BLaER1 treated with 17β-estradiol and CSF1 and Interleukin-3, amounts not matched to agents 10 nM and 100 nM (cell line): ENCODE measurements around the gene NAA20.

Source experiments
- H3K27ac ChIP-seq, 11 experiments: shearing (Covaris generic); formaldehyde crosslinking; 2 replicates each; pipeline ENCODE4 v1.8.1; 2022
- H3K27me3 ChIP-seq, 11 experiments: shearing (Covaris generic); formaldehyde crosslinking; 2 replicates each; pipeline ENCODE4 v1.8.1; 2022
- H3K36me3 ChIP-seq, 11 experiments: shearing (Covaris generic); formaldehyde crosslinking; 2 replicates each; pipeline ENCODE4 v1.8.1; 2022
- H3K4me1 ChIP-seq, 10 experiments: shearing (Covaris generic); formaldehyde crosslinking; 2 replicates each; pipeline ENCODE4 v1.8.1; 2022
- H3K4me2 ChIP-seq, 11 experiments: shearing (Covaris generic); formaldehyde crosslinking; 2 replicates each; pipeline ENCODE4 v1.8.1; 2022
- H3K4me3 ChIP-seq, 10 experiments: shearing (Covaris generic); formaldehyde crosslinking; 2 replicates each; pipeline ENCODE4 v1.8.1; 2022
- H3K9ac ChIP-seq, 11 experiments: shearing (Covaris generic); formaldehyde crosslinking; 2 replicates each; pipeline ENCODE4 v1.8.1; 2022
- H3K9me3 ChIP-seq, 11 experiments: shearing (Covaris generic); formaldehyde crosslinking; replicated peaks in 1 of 11; 2 replicates each; pipeline ENCODE4 v1.8.1; 2022
- H4K20me1 ChIP-seq, 11 experiments: shearing (Covaris generic); formaldehyde crosslinking; 2 replicates each; pipeline ENCODE4 v1.8.1; 2022
- Cebpa-rat ChIP-seq, 11 experiments: shearing (Covaris generic); IDR thresholded peaks; 2 replicates each; pipeline ENCODE4 v1.8.1; 2022

NAA20 gene

DNA sequence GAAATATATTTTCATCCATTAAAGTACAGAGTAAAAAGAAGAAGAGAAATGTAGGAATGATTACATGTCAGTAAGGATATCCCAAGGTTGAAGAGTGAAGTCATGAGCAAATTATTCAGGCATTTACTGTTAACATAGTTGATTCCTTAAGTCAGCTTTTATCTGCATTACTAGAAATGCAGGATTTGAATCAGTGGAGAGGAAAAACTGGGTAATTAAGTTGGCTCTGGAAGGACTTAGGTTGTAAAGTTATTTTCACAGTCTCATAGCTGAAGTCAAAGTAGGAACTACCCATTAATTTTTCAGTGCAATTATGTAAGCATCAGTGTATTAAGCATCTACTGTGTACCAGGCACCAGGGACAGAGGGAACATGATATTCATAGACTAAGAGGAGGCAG, 7.8 kb downstream of the NAA20 start:
- H3K9ac ChIP-seq = no peak overlapping the region
- H3K4me3 ChIP-seq = no peak overlapping the region
- no peak overlapping the region for H3K4me2 ChIP-seq
- no peak for TF ChIP-seq Cebpa-rat (IDR thresholded peaks at IDR 0.05)
- H3K9me3 ChIP-seq = no peaks in the 10 kb centered on the region
- peaks cover 19 to 48% (median 31%) of the 10 kb centered on the region in 10 experiments for H3K4me1 ChIP-seq
- no peak overlapping the region for H3K27ac ChIP-seq
- H4K20me1 ChIP-seq = peaks cover 55 to 100% (median 89%) of the 10 kb centered on the region in 11 experiments; a peak in 21 of 22 replicates
- H3K36me3 ChIP-seq = peaks cover 74 to 96% (median 92%) of the 10 kb centered on the region in 11 experiments
- H3K27me3 ChIP-seq = no peaks in the 10 kb centered on the region

DNA sequence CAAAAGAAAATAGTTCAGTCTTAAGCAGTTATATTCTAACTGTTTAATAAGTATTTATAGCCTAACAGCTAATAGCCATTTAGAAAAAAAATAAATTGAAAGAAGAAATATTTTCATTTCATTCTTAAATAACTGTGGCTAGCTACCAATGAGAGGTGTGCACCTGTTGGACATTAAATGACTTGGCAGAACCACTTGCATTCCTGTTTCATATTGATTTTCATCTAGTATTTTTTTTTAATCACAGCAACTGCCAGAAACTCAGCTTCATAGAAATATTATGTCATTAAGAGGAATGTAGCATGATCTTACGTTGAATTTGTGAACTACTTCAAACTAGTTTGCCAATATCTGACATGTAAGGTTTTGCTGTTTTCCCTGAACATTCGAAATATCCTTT, 10.1 kb downstream of the NAA20 start:
- Histone ChIP-seq H4K20me1 (peaks cover 48 to 98% (median 84%) of the 10 kb centered on the region in 11 experiments; a peak in 21 of 22 replicates), H3K9ac (no peak overlapping the region), H3K4me1 (peaks cover 0 to 25% (median 8%) of the 10 kb centered on the region in 10 experiments; a peak in 14 of 20 replicates), H3K4me2 (no peak overlapping the region), H3K4me3 (no peak overlapping the region), H3K9me3 (no peaks in the 10 kb centered on the region), H3K27me3 (no peaks in the 10 kb centered on the region), H3K27ac (no peak overlapping the region), H3K36me3 (peaks cover 92 to 100% (median 96%) of the 10 kb centered on the region in 11 experiments)
- TF ChIP-seq Cebpa-rat (IDR thresholded peaks at IDR 0.05) = no peak

DNA sequence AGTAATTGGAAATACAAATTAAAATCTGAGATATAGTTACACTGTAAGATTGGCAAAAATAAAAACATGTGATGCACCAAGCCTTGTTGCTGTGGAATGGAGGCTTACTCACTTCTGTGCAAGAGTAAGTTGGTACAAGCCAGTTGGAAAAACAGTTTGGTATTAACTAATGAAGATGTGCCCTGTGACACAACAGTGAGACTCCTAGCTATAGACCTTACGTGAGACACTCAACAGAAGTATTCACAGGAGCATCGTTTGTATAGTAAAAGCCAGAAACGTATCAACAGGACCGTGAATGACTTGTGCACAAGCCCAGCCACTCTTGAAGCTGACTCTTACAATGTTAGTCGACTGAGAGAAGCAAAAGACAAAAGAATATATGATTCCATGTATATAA, 14.6 kb downstream of the NAA20 start:
- no peaks in the 10 kb centered on the region for H3K27me3 ChIP-seq
- no peak overlapping the region for H3K9ac ChIP-seq
- no peak overlapping the region for H3K27ac ChIP-seq
- peaks cover 95 to 100% (median 98%) of the 10 kb centered on the region in 11 experiments for H3K36me3 ChIP-seq
- peaks cover 0 to 11% (median 0%) of the 10 kb centered on the region in 10 experiments; a peak in 4 of 20 replicates for H3K4me1 ChIP-seq
- H3K4me3 ChIP-seq = no peak overlapping the region
- no peak overlapping the region for H3K4me2 ChIP-seq
- peaks cover 11 to 87% (median 54%) of the 10 kb centered on the region in 11 experiments; a peak in 20 of 22 replicates for H4K20me1 ChIP-seq
- no peak for TF ChIP-seq Cebpa-rat (IDR thresholded peaks at IDR 0.05)
- H3K9me3 ChIP-seq = no peaks in the 10 kb centered on the region

DNA sequence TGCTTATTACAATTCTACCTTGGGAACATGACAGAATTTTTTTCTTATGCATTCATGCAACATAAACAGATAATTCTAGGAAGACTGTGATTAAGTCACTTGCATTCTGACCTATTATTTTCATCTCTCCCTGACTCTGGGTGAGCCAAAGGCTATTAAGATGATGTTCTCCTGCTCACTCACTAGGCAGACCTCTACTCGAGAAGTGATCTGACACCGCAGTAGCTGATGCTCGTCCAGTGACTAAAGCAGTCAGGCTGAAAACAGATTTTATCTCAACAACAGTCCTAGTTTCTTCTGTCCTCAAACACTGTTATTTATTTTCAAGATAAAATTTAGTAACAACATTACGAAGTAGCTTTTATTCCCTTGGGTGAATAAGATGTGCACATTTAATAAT, 17.3 kb downstream of the NAA20 start:
- H3K9me3 ChIP-seq = no peaks in the 10 kb centered on the region
- TF ChIP-seq Cebpa-rat (IDR thresholded peaks at IDR 0.05) = no peak
- H3K27me3 ChIP-seq = no peaks in the 10 kb centered on the region
- no peak overlapping the region for H3K4me3 ChIP-seq
- H3K4me1 ChIP-seq = peaks cover 0 to 16% (median 0%) of the 10 kb centered on the region in 10 experiments; a peak in 4 of 20 replicates
- no peak overlapping the region for H3K4me2 ChIP-seq
- H3K27ac ChIP-seq = no peak overlapping the region
- H3K9ac ChIP-seq = peak overlapping the region in 1 of 11 experiments; percentile 22; a peak in 1 of 22 replicates
- peaks cover 97 to 100% (median 98%) of the 10 kb centered on the region in 11 experiments for H3K36me3 ChIP-seq
- H4K20me1 ChIP-seq = peaks cover 17 to 88% (median 41%) of the 10 kb centered on the region in 11 experiments; a peak in 19 of 22 replicates

DNA sequence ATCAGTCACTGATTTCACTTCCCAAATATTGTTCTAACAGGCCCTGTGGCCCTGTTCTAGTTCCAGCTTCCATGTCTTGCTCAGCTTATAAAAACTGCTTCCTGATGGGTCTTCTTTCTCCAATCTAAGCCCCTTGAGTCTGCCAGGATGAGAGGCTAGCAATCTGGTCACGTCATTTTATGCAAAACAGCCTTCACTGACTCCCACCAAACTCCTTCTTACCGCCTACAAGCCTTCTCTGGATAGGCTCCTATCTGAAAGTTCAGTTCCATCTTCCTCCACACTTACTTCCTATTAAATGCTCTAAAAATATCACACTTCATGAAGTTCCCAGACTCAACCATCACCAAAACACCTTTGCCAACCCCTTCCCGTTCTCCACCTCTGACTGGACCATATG, 19.6 kb downstream of the NAA20 start:
- 0 out of 22 replicates have a peak overlapping the region, but pooled peaks of 1 of the 11 experiments have one; percentile 1 for H3K27ac ChIP-seq
- peaks cover 100% of the 10 kb centered on the region in 11 experiments for H3K36me3 ChIP-seq
- no peak for TF ChIP-seq Cebpa-rat (IDR thresholded peaks at IDR 0.05)
- H3K4me3 ChIP-seq = no peak overlapping the region
- H3K27me3 ChIP-seq = no peaks in the 10 kb centered on the region
- peak overlapping the region in 2 of 11 experiments; percentile 16 to 32; a peak in 4 of 22 replicates for H3K4me2 ChIP-seq
- H3K9ac ChIP-seq = no peak overlapping the region
- no peaks in the 10 kb centered on the region for H3K9me3 ChIP-seq
- peaks cover 0 to 16% (median 0%) of the 10 kb centered on the region in 10 experiments; a peak in 4 of 20 replicates for H3K4me1 ChIP-seq
- H4K20me1 ChIP-seq = peaks cover 12 to 73% (median 39%) of the 10 kb centered on the region in 11 experiments; a peak in 17 of 22 replicates

DNA sequence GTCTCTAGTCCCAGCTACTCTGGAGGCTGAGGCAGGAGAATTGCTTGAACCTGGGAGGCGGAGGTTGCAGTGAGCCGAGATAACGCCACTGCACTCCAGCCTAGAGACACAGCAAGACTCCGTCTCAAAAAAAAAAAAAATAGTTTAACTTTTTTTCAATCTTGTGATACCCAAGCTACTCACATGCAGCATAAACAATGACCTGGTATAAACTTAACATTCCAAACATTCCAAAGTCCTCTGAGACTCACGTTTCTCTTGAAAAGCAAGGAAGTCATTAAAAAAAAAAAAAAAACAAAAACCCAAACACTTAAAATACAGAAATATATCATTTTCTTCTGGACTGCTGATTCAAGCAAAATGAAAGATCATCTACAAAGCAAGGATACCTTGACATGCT, 20.8 kb downstream of the NAA20 start:
- peaks cover 0 to 16% (median 0%) of the 10 kb centered on the region in 10 experiments; a peak in 4 of 20 replicates for H3K4me1 ChIP-seq
- no peak for TF ChIP-seq Cebpa-rat (IDR thresholded peaks at IDR 0.05)
- no peak overlapping the region for H3K27ac ChIP-seq
- no peak overlapping the region for H3K9ac ChIP-seq
- peaks cover 99 to 100% (median 100%) of the 10 kb centered on the region in 11 experiments for H3K36me3 ChIP-seq
- no peak overlapping the region for H3K4me2 ChIP-seq
- no peak overlapping the region for H3K4me3 ChIP-seq
- H3K27me3 ChIP-seq = no peaks in the 10 kb centered on the region
- H4K20me1 ChIP-seq = peaks cover 8 to 62% (median 28%) of the 10 kb centered on the region in 11 experiments; a peak in 16 of 22 replicates
- H3K9me3 ChIP-seq = no peaks in the 10 kb centered on the region

DNA sequence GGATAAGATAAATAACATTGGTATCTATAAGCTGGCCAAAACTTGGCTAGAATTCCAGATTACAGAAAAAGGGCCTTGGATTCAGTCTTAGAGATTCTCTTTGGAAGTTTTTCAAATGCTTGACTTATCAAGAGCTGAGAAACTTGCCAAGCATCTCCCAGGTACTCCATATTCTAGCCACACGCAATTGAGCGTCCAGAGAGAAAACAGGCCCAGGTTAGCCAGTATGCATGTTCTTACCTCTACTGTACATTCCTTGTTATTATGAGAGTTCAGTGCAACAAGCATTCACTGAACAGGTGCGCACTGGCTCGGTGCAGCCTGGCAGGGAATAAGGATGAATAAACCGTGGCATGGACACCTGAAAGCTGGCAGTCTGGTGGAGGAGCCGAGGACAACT, 21.4 kb downstream of the NAA20 start:
- Histone ChIP-seq H3K4me3 (no peak overlapping the region), H3K36me3 (peaks cover 99 to 100% (median 100%) of the 10 kb centered on the region in 11 experiments), H3K27ac (no peak overlapping the region), H3K4me1 (peaks cover 0 to 16% (median 0%) of the 10 kb centered on the region in 10 experiments; a peak in 4 of 20 replicates), H3K27me3 (no peaks in the 10 kb centered on the region), H4K20me1 (peaks cover 4 to 59% (median 26%) of the 10 kb centered on the region in 11 experiments; a peak in 16 of 22 replicates), H3K9me3 (no peaks in the 10 kb centered on the region), H3K9ac (no peak overlapping the region), H3K4me2 (no peak overlapping the region)
- TF ChIP-seq Cebpa-rat (IDR thresholded peaks at IDR 0.05) = no peak

DNA sequence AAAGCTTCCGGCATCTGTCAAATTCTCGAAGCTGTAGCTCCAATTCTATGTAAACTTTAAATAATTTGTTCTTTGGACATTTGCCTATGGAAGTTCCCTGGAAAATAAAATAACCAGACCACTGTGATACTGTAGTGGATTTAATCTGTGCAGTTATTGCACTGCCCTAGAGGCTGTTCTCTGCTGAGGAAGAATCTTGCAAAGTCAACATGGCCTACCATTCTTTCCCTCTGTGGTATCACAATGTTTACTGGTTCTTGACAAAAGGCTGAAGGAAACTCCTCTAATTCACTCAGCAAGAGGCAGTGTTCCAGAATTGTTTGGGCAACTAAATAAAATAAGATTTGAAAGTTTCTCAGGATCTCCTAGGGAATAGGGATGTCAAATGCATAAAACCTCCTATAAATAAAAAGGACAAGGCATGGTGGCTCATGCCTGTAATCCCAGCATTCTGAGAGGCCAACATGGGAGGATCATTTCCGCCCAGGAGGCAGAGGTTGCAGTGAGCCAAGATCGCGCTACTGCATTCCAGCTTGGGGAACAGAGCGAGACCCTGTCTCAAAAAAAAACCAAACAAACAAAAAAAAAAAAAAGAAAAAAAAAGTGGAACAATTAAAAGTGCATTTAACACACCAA, 22.7 kb downstream of the NAA20 start:
- no peak overlapping the region for H3K4me2 ChIP-seq
- peaks cover 6 to 53% (median 28%) of the 10 kb centered on the region in 11 experiments; a peak in 15 of 22 replicates for H4K20me1 ChIP-seq
- H3K9me3 ChIP-seq = no peaks in the 10 kb centered on the region
- peaks cover 0 to 16% (median 0%) of the 10 kb centered on the region in 10 experiments; a peak in 4 of 20 replicates for H3K4me1 ChIP-seq
- H3K9ac ChIP-seq = no peak overlapping the region
- H3K36me3 ChIP-seq = peaks cover 99 to 100% (median 100%) of the 10 kb centered on the region in 11 experiments
- H3K27ac ChIP-seq = no peak overlapping the region
- no peaks in the 10 kb centered on the region for H3K27me3 ChIP-seq
- no peak overlapping the region for H3K4me3 ChIP-seq
- no peak for TF ChIP-seq Cebpa-rat (IDR thresholded peaks at IDR 0.05)

DNA sequence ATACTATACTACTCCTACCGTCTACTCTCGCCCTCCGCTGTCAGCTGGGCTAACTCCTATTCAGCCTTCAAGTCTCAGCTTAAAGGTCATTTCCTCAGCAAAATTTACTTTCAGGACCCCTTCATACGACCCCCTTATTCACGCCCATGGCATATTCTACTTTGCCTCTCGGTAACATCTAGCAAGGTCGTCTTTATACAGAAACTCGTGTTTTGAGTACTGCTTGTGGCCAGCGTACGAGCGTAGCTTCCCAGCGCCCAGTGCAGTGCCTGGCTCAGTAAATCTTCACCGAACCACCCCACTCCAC, 34.6 kb downstream of the NAA20 start:
- Histone ChIP-seq H3K9me3 (no peaks in the 10 kb centered on the region), H3K4me2 (peak overlapping the region; percentile 80 to 98 (median 90)), H3K9ac (peak overlapping the region; percentile 86 to 92 (median 90)), H3K4me3 (peak overlapping the region; percentile 86 to 98 (median 93)), H3K36me3 (peaks cover 38 to 43% (median 41%) of the 10 kb centered on the region in 11 experiments), H3K27me3 (no peaks in the 10 kb centered on the region), H3K27ac (peak overlapping the region; percentile 79 to 91 (median 86)), H4K20me1 (peaks cover 0 to 21% (median 3%) of the 10 kb centered on the region in 11 experiments; a peak in 5 of 22 replicates), H3K4me1 (peaks cover 19 to 30% (median 29%) of the 10 kb centered on the region in 10 experiments)
- no peak for TF ChIP-seq Cebpa-rat (IDR thresholded peaks at IDR 0.05)
